GM12878 (cell line): ENCODE data around the gene APOC1.

ENCODE experiments used
- CBX3 ChIP-seq: fragments of 200-600 bp; sonication (generic); IDR thresholded peaks from 2 replicates; pipeline ENCODE4 v1.6.1; 2016; ENCODE audit warnings: low read depth, borderline replicate concordance
- EGR1 ChIP-seq, 2 experiments: IDR thresholded peaks; 1 replicate in 1 of 2; 2 replicates in 1 of 2; pipeline ENCODE4 v1.6.1; 2011 to 2012; ENCODE audit warnings: low read depth in 2 of 2, low read length in 2 of 2, borderline replicate concordance in 1 of 2, mild to moderate bottlenecking in 1 of 2, moderate library complexity in 1 of 2
- TF ChIP-seq, protein P1 (sequence below), 3 experiments: IDR thresholded peaks in 2 of 3; conservative IDR thresholded peaks in 1 of 3; 2 replicates each; pipeline ENCODE4 v1.5.1; 2011; ENCODE audit warnings: low read depth in 3 of 3, low read length in 3 of 3, mild to moderate bottlenecking in 3 of 3, control low read depth in 2 of 3, moderate library complexity in 2 of 3, inconsistent platforms in 1 of 3, mixed read lengths in 1 of 3; ENCODE audit not compliant: control insufficient read depth in 2 of 3, insufficient read depth in 1 of 3; ENCODE audit errors: extremely low read depth in 1 of 3

- TF ChIP-seq CBX3, result no peak
- TF ChIP-seq, protein P1, sequence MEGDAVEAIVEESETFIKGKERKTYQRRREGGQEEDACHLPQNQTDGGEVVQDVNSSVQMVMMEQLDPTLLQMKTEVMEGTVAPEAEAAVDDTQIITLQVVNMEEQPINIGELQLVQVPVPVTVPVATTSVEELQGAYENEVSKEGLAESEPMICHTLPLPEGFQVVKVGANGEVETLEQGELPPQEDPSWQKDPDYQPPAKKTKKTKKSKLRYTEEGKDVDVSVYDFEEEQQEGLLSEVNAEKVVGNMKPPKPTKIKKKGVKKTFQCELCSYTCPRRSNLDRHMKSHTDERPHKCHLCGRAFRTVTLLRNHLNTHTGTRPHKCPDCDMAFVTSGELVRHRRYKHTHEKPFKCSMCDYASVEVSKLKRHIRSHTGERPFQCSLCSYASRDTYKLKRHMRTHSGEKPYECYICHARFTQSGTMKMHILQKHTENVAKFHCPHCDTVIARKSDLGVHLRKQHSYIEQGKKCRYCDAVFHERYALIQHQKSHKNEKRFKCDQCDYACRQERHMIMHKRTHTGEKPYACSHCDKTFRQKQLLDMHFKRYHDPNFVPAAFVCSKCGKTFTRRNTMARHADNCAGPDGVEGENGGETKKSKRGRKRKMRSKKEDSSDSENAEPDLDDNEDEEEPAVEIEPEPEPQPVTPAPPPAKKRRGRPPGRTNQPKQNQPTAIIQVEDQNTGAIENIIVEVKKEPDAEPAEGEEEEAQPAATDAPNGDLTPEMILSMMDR (IDR thresholded peaks at IDR 0.05 in 2 of 3, conservative IDR thresholded peaks at IDR 0.05 in 1 of 3; ENCODE audit: control insufficient read depth in 2 of 3, extremely low read depth in 1 of 3, insufficient read depth in 1 of 3, low read depth in 3 of 3, low read length in 3 of 3), result no peak
- no peak for TF ChIP-seq EGR1 (IDR thresholded peaks at IDR 0.05; ENCODE audit: borderline replicate concordance in 1 of 2, low read depth in 2 of 2, low read length in 2 of 2)
Observed at GRCh38 chr19:44958090-44958489, 43.7 kb downstream of the APOC1 start.
